ENCODE data around the gene GNAZ.
"Not testable (repeated sequence)": the region's sequence is repeated elsewhere in the genome, so short reads cannot be mapped to it uniquely, and the experiment has no call there.

GNAZ gene

DNA sequence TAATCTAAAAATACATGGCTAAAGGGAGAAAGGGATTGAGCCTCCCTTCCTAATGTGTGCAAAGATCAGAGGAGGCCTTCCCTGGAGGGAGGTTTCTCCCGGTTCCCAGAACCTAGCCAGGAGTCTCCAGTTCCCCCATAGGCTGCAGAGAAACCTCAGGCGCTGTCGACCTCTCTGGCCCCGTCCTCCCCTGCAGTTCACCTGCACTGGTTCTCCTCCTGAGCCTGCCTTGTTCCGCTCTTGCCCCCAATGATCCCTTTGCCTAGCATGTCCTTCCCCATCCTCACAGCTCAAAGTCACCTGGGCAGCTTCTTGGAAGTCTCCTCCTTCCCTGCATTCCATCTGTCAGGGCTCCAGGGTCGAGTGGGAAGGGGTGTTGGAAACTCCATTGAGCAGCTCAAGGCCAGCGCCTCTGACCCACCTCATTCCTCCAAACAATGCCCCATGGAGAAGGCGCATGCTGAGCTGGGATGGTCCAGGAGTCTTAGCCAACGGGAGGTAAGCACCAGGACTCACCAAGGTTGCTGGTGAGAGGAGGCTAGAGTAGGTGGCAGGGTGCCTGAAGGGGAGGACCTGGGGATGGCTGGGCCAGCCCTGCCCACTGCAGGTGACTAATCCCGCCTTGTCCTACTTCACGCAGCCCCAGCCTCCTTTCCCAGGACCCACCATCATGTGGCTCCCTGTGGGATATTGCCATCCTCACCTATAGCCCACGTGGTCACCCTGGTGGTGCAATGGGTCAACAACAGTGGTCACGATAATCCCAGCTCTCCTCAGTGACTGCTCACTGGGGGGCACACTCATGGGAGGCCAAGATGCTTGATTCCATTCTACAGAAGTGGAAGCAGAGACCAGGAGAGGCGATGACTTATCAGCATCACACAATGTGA is 56.1 kb downstream of the GNAZ start:
- Histone ChIP-seq H3K27ac (ENCODE audit: low read depth, low read length) (no peak overlapping the region), H3K9ac (ENCODE audit: low read length) (no peak overlapping the region), H3K36me3 (ENCODE audit: control insufficient read depth, insufficient read depth, low read length) (0 out of 2 replicates have a peak, but pooled peaks cover 2% of the 10 kb centered on the region), H3K27me3 (ENCODE audit: control insufficient read depth, insufficient read depth, low read length) (peaks cover 1% of the 10 kb centered on the region; the same call in 1 of the 2 replicates), H3K4me3 (ENCODE audit: low read depth, low read length) (no peak overlapping the region), H3K4me1 (ENCODE audit: control insufficient read depth, insufficient read depth, low read length) (peaks cover 2% of the 10 kb centered on the region; the same call in 1 of the 2 replicates), H3K9me3 (ENCODE audit: control insufficient read depth, insufficient read depth, low read depth, low read length) (no peaks in the 10 kb centered on the region)

- no peaks in the 10 kb centered on the region; the same call in 1 of the 2 replicates for H3K27me3 ChIP-seq (ENCODE audit: control insufficient read depth, insufficient read depth, low read length)
- H3K36me3 ChIP-seq (ENCODE audit: control insufficient read depth, insufficient read depth, low read length): 0 out of 2 replicates have a peak, but pooled peaks cover 2% of the 10 kb centered on the region
Measured at GRCh38 chr22:23127055-23127756, 56.9 kb downstream of the GNAZ start.

DNA sequence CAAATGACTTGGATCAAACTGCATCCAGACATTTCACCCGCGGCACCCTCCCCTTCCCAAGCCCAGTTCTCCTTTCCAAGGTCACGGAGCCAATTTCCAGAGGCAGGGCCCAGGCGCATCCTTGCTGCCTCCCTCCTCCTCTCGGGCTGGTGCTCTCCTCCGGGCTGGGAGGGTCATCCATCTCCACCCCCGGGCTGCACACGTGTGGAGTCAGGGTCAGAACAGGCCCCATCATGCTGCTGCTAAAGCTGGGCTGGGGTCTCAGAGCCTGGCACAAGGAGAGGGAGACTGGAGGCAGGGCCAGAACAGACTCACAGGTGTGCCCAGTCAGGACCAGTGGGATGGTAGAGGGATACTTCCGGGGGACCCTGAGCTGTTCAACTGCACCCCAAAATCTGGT is 57.5 kb downstream of the GNAZ start:
- Histone ChIP-seq H3K4me3 (ENCODE audit: low read depth, low read length) (no peak overlapping the region), H3K27me3 (ENCODE audit: control insufficient read depth, insufficient read depth, low read length) (no peaks in the 10 kb centered on the region; the same call in 1 of the 2 replicates), H3K27ac (ENCODE audit: low read depth, low read length) (no peak overlapping the region), H3K4me1 (ENCODE audit: control insufficient read depth, insufficient read depth, low read length) (peaks cover 2% of the 10 kb centered on the region; the same call in 1 of the 2 replicates), H3K9ac (ENCODE audit: low read length) (no peak overlapping the region), H3K9me3 (ENCODE audit: control insufficient read depth, insufficient read depth, low read depth, low read length) (no peaks in the 10 kb centered on the region), H3K36me3 (ENCODE audit: control insufficient read depth, insufficient read depth, low read length) (0 out of 2 replicates have a peak, but pooled peaks cover 2% of the 10 kb centered on the region)

More at GRCh38 chr22:23127055-23127756, 56.9 kb downstream of the GNAZ start:
- Histone ChIP-seq H3K4me1 (ENCODE audit: control insufficient read depth, insufficient read depth, low read length) (peaks cover 2% of the 10 kb centered on the region; the same call in 1 of the 2 replicates), H3K4me3 (ENCODE audit: low read depth, low read length) (no peak overlapping the region), H3K9ac (ENCODE audit: low read length) (no peak overlapping the region), H3K27ac (ENCODE audit: low read depth, low read length) (no peak overlapping the region), H3K9me3 (ENCODE audit: control insufficient read depth, insufficient read depth, low read depth, low read length) (no peaks in the 10 kb centered on the region)

DNA sequence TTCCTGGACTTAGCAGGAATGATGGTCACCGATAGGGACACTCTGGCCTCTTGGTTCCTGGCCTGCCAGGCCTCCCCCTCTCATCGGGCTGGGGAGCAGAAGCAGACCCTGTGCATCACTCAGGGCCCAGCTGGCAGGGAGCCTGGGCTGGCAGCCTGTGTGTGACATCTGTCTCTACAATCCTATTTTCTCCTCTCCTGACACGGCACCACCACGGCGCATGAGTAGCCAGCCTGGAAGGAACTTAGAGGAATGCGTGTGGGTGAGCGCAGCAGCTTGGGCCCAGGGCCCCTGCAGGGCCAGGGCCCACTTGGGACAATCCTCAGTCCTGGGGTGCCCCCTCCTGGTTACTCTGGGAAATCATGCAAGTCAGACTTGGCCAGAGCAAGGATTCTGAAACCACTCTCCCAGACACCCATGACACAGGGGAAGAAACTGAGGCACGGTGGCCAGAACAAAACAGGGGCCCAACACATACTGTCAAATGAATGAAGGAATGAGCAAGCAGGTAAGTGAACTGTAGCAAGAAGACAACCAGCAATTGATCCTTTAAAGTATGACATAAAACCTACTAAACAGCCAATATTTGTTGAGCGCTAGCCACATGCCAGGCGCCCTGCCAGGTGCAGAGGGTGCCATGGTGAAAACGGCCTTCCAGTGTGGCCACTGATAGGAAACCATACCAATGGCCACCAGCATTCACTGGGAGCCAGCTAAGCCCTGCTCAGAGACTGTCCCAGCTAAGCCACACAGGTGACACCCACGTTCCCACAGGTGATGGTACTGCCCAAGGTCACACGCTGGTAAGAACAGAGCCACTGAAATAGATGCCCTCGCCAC is 58.2 kb downstream of the GNAZ start:
- H3K27ac ChIP-seq (ENCODE audit: low read depth, low read length): no peak overlapping the region
- H3K4me3 ChIP-seq (ENCODE audit: low read depth, low read length): no peak overlapping the region
- no peaks in the 10 kb centered on the region for H3K36me3 ChIP-seq (ENCODE audit: control insufficient read depth, insufficient read depth, low read length)
- H3K9ac ChIP-seq (ENCODE audit: low read length): no peak overlapping the region
- no peaks in the 10 kb centered on the region for H3K9me3 ChIP-seq (ENCODE audit: control insufficient read depth, insufficient read depth, low read depth, low read length)
- no peaks in the 10 kb centered on the region; the same call in 1 of the 2 replicates for H3K27me3 ChIP-seq (ENCODE audit: control insufficient read depth, insufficient read depth, low read length)
- peaks cover 2% of the 10 kb centered on the region; the same call in 1 of the 2 replicates for H3K4me1 ChIP-seq (ENCODE audit: control insufficient read depth, insufficient read depth, low read length)

DNA sequence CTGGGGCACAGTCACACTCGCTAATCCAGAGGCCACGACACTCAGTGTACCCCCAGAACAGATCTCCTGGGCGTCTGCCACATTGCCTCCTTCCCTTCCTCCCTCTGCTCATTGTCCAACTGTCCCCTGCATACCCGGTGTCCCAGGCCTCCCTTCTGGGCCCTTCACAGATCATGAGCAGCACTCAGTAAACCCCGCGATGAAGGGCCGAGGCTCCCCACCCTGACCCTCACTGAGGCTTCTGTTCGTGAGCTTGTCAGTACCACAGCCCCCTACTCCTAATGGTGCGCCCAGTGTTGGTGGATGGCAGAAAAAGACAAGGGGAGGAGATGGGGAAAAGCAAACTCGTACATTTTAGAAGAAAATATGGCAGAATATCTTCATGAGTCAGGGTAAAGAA is 58.8 kb downstream of the GNAZ start:
- Histone ChIP-seq H3K4me1 (ENCODE audit: control insufficient read depth, insufficient read depth, low read length) (peaks cover 2% of the 10 kb centered on the region; the same call in 1 of the 2 replicates), H3K9ac (ENCODE audit: low read length) (no peak overlapping the region), H3K27me3 (ENCODE audit: control insufficient read depth, insufficient read depth, low read length) (no peaks in the 10 kb centered on the region; the same call in 1 of the 2 replicates), H3K9me3 (ENCODE audit: control insufficient read depth, insufficient read depth, low read depth, low read length) (no peaks in the 10 kb centered on the region), H3K4me3 (ENCODE audit: low read depth, low read length) (no peak overlapping the region), H3K27ac (ENCODE audit: low read depth, low read length) (no peak overlapping the region), H3K36me3 (ENCODE audit: control insufficient read depth, insufficient read depth, low read length) (no peaks in the 10 kb centered on the region)

DNA sequence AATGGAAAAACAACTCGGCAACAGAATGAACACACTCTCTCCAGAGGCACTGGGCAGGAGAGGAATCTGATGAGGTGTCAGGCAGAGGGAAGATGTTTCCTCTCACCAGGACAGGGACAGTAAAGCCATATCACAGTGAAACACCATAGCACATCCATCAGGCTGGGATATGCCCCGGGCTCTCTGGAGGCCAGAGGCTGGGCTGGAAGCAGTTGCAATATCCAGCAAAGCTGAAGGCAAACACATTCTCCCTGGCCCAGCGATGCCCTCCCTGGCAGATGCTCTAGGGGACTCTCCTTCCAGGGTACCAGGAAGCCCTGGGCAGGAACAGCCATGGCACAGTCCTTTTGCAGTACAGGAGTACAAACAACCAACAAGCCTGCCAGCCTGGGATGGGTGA is 60.4 kb downstream of the GNAZ start:
- H3K36me3 ChIP-seq (ENCODE audit: control insufficient read depth, insufficient read depth, low read length): no peaks in the 10 kb centered on the region
- no peak overlapping the region for H3K27ac ChIP-seq (ENCODE audit: low read depth, low read length)
- H3K9me3 ChIP-seq (ENCODE audit: control insufficient read depth, insufficient read depth, low read depth, low read length): no peaks in the 10 kb centered on the region
- H3K27me3 ChIP-seq (ENCODE audit: control insufficient read depth, insufficient read depth, low read length): no peaks in the 10 kb centered on the region; the same call in 1 of the 2 replicates
- no peak overlapping the region for H3K4me3 ChIP-seq (ENCODE audit: low read depth, low read length)
- H3K9ac ChIP-seq (ENCODE audit: low read length): no peak overlapping the region
- H3K4me1 ChIP-seq (ENCODE audit: control insufficient read depth, insufficient read depth, low read length): peaks cover 5% of the 10 kb centered on the region

- no peaks in the 10 kb centered on the region for H3K9me3 ChIP-seq (ENCODE audit: control insufficient read depth, insufficient read depth, low read depth, low read length)
- no peak overlapping the region for H3K9ac ChIP-seq (ENCODE audit: low read length)
- peaks cover 6% of the 10 kb centered on the region for H3K4me1 ChIP-seq (ENCODE audit: control insufficient read depth, insufficient read depth, low read length)
- H3K36me3 ChIP-seq (ENCODE audit: control insufficient read depth, insufficient read depth, low read length): no peaks in the 10 kb centered on the region
- no peak overlapping the region for H3K4me3 ChIP-seq (ENCODE audit: low read depth, low read length)
- no peaks in the 10 kb centered on the region; the same call in 1 of the 2 replicates for H3K27me3 ChIP-seq (ENCODE audit: control insufficient read depth, insufficient read depth, low read length)
- no peak overlapping the region for H3K27ac ChIP-seq (ENCODE audit: low read depth, low read length)
Measured at GRCh38 chr22:23131931-23132330, 61.6 kb downstream of the GNAZ start.

DNA sequence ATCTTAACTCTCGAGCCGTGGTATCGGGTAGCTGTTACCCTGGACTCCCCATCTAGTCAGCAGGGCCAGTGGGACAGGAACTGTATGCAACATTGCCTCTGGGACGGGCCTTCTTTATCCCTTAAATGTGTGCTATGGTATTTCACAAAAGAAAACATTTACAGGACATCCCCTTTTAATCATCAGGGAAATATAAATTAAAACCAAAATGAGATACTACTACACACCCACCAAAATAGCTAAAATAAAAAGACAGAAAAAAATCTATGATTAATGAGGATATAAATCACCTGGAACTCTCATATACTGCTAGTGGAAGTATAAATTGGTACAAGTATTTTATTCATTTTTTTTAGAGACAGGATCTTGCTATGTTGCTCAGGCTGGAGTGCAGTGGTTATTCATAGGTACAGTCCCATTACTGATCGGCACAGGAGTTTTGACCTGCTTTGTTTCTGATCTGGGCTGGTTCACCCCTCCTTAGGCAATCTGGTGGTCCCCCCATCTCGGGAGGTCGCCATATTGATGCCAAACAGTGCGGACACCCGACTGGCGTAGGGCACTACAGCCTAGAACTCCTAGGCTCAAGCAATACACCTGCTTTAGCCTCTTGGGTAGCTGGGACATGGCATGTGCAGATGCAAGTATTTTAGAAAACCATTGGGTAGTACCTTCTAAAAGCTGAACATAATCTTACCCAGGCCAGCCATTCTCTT is 62.2 kb downstream of the GNAZ start:
- Histone ChIP-seq H3K9me3 (ENCODE audit: control insufficient read depth, insufficient read depth, low read depth, low read length) (no peaks in the 10 kb centered on the region), H3K4me3 (ENCODE audit: low read depth, low read length) (no peak overlapping the region), H3K9ac (ENCODE audit: low read length) (no peak overlapping the region), H3K36me3 (ENCODE audit: control insufficient read depth, insufficient read depth, low read length) (no peaks in the 10 kb centered on the region), H3K4me1 (ENCODE audit: control insufficient read depth, insufficient read depth, low read length) (peaks cover 9% of the 10 kb centered on the region), H3K27me3 (ENCODE audit: control insufficient read depth, insufficient read depth, low read length) (no peaks in the 10 kb centered on the region), H3K27ac (ENCODE audit: low read depth, low read length) (no peak overlapping the region)

GRCh38 chr22:23133922-23134321 is 63.6 kb downstream of the GNAZ start:
- H3K27ac ChIP-seq (ENCODE audit: low read depth, low read length): no peak overlapping the region
- H3K36me3 ChIP-seq (ENCODE audit: control insufficient read depth, insufficient read depth, low read length): no peaks in the 10 kb centered on the region
- peaks cover 6% of the 10 kb centered on the region; the same call in 1 of the 2 replicates for H3K4me1 ChIP-seq (ENCODE audit: control insufficient read depth, insufficient read depth, low read length)
- H3K27me3 ChIP-seq (ENCODE audit: control insufficient read depth, insufficient read depth, low read length): no peaks in the 10 kb centered on the region
- no peak overlapping the region for H3K9ac ChIP-seq (ENCODE audit: low read length)
- no peaks in the 10 kb centered on the region for H3K9me3 ChIP-seq (ENCODE audit: control insufficient read depth, insufficient read depth, low read depth, low read length)
- no peak overlapping the region for H3K4me3 ChIP-seq (ENCODE audit: low read depth, low read length)

DNA sequence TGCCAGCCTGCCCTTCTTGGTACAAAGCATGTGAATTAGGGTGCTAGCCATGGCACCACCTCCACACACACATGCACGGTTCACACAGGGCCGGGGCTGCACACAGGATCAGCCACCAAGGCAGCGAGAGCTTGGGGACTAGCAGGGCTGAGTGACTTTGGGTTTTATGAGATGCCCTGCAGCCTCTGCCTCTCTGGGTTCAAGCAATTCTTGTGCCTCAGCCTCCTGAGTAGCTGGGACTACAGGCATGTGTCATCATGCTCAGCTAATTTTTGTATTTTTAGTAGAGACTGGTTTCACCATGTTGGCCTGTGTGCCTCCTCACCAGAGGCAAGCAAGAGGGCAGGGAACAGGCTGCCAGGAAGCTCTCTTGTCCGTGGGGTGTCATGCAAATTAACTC is 66.7 kb downstream of the GNAZ start:
- H3K9ac ChIP-seq (ENCODE audit: low read length); H3K9me3 ChIP-seq (ENCODE audit: control insufficient read depth, insufficient read depth, low read depth, low read length); H3K36me3 ChIP-seq (ENCODE audit: control insufficient read depth, insufficient read depth, low read length); H3K27me3 ChIP-seq (ENCODE audit: control insufficient read depth, insufficient read depth, low read length); H3K27ac ChIP-seq (ENCODE audit: low read depth, low read length); H3K4me3 ChIP-seq (ENCODE audit: low read depth, low read length): not testable (repeated sequence)
- peaks cover 11% of the 10 kb centered on the region for H3K4me1 ChIP-seq (ENCODE audit: control insufficient read depth, insufficient read depth, low read length)

All from HUES6 (cell line).